NCI-H69 (cell line): ENCODE results near the gene MRPL36.
A peak's percentile ranks its signal among the peaks of the same experiment; 100 is the strongest.

Source experiments
- DNase-seq: peaks from one replicate; lab custom pipeline; 2025; lab: John Stamatoyannopoulos, UW

The MRPL36 gene

DNA sequence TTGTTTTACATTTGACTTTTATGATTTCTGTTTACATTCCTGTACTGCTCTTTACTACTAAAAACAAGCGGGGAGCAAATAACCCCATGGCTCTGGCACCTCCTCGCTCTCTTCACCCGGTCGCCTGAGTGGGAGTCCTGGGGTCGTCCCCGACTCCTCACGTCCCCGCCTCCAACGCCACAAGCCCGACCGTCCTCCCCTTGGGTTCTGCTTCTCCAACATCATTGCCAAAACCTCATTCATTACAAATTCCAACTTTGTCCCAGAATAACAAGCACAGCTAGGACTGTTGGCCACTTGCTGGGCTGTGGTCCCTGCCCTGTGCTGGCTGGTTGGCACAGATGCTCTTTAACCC is 35.1 kb downstream of the MRPL36 start:
- no peak for DNase-seq

DNA sequence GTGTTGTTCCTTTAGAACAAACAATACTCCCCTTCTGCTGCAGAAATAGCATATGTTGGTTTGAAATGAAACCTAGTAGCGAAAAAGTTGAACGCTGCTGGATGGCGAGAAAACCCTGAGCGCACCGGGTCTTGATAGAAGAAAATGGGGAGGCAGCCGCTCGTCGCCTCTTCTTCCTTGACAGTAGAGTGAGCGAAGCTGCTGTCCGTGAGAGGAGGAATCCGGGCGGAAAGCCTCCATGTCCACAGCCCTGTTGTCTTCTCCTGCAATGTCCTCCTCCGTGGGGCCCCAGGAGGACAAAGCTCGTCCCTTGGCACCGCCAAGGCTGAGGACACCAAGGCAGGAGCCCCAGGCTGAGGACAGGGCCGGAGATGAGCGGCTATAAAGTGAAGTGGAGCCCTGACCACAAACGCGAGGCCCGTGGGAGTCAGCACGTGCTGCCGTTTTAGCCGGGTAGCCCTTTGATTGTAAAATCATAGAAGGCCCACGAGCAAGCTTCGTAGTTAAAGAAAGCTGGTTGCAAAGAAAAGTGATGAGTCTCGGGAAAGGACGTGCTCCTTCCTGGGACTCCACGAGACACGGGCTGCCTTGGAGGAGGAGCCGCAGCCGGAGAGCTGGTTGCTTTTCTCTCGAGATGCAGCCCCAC is 35.6 kb downstream of the MRPL36 start:
- no peak for DNase-seq

DNA sequence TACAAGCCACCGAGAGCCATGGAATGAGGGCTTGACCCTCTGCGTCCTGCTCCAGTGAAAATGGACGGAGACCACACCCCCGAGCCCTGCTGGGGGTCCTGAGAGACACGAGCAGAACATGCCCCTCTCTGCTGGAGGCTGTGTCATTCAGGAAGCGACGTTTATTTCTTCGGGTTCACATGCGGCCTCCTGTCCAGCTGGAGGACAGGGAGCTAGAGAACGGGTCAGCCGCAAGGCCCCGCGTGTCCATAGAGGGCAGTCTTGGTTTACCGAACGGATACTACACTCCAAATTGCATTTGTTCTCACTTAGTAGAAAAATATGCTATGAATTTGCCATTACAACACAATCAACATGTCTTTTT is 36.1 kb downstream of the MRPL36 start:
- peak; percentile 12 for DNase-seq

DNA sequence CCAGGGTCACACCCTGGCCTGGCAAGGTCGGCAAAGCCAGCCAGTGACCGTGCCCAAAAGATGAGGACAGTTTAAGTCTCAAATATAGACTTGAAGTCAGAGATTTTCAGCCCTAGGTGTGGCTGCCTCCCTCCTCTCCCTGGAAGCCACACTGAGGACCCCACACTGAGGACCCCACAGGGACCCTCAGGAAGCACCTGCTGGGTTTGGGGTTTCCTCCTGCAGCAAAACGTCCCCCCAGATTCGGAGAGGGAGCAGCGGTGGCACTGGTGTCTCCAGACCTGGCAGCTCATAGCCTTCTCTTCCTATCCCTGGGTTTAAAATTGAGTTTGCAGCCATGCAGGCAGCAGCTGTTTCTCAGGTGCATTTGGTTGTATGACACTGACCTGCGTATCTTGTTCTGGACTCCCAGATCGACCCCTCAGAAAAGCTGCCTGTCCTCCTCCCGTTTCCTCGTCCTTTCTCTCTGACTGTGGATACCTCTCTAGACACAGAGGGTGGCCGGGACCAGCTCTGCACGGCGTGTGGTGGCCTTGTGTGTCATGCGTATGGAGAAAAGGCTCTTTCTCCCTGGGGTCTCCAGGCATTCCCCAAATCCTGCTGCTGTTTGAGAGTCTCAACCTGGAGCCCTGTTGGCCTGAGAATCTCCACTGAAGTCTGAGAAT is 36.6 kb downstream of the MRPL36 start:
- no peak for DNase-seq

DNA sequence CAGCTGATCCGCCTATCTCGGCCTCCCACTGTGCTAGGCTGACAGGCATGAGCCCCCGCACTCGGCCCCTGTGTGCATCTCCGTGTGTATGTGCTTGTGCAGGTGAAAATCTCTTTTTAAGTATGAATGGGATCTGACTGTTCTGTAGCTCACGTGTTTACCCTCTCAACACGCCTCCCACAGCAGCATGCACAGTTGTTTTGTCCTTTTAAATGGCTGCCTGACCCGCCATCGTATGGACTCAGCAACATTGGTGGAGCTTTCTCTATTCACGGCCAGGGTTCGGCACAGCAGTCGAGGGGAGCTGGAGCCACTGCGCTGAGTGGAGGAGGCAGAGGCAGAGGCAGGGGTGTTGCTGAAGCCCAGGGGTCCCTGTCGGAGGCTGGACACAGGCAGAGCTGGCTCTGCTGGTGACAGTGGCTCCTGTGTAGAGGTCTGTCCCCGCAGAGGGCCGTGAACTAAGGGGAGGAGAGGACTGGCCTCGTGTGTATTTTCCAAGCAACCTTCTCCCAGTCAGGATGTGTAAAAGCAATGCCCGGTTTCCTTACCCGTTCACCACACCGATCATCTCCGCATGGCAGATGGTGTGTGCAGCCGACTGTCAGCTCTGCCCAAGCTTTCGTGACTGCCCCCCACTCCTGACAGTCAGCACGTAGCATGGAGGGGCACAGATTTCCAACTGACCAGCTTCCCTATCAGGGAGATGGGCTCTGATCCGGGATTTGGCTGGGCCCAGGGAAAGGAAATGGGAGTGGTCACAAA is 37.3 kb downstream of the MRPL36 start:
- no peak for DNase-seq

DNA sequence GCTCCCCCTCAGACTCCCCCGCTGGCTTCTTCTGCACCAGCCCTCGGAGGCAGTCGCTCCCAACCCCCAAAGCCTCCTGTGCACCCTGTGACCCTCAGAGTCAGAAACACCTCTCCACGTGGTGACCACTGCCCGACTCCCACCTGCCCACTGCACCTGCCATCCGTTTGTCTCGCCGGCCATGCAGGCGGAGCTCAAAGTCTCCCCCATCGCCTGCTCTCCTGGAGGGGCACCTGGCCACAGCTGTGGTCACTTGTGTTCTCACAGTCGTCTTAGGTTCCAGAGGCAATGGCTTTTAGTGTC is 38.2 kb downstream of the MRPL36 start:
- no peak for DNase-seq

DNA sequence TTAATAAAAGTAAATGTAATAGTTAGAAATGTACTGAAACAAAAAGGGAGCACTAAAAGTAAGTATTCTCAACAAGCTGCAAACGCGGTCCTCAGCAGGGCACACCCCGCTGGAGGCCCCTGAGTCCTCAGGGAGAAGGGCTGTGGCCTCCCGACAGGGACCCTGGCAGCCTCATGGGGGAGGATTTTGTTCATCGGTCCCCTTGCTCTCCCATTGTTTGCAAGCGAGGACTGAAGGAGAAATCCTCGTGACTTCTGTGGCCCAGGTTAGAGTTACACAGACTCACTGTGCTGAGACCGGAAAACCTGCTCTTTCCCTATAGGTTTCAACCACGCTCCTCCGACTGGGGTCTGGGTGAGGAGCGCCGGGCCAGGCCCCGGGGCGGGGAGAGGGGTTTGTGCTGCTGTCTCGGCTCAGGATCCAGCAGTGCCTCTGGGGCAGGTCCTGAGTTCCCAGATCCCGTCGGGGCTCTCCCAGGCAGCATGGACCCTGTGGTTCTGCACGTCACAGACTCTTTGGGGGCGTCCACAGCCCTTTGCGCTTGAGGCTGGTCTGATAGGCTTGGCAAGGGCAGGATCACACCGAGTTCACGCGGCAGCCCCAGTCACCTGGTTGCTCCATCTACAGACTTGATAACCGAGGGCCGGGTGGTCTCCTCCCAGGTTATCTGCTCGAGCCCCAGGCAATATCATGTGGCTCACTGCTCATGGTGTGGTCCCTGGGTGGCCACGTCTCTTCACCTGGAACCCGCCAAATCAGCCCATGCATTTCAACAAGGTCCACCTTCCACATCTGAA is 38.8 kb downstream of the MRPL36 start:
- DNase-seq = no peak

DNA sequence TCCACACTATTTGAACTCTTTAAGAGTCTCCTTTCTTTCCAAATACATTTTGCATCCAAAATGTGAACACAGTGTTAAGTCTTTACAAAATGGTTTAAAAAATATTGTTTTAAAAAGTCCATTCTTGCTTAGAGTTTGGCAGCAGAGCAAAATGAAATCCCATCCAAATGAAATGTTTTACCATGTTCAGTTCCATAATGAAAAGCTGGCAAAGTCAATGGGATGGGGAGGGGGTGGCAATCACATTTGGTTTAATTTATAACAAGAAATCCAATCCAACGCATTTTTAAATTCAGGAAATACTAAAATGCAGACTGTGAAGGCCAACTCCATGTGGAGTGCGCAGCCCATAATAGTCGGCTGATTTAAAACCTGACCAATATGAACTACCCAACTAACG is 39.4 kb downstream of the MRPL36 start:
- no peak for DNase-seq

DNA sequence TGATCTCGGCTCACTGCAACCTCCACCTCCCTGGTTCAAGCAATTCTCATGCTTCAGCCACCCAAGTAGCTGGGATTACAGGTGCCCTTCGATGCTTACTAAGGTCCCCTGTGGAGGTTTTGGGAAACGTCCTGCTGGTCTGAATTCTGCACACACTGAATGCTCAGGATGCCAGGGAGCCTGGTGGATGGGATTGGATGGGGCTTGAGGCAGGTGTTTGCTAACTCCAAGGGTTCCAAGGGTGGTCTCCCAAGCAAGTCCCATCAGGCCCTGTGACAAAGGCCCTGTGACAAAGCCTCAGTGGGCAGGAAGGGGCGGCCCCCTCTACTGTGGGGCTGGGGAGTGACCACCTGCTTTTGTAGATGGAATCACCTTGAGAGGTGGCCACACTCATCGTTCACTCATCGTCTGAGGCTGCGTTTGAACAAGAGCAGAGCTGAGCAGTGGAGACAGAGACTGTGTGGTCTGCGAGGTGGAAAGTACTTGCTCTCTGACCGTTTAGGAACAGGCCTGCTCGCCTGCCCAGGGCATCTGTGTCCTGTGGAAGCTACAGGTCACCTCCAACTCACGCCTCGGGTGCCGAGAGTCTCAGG is 40.2 kb downstream of the MRPL36 start:
- DNase-seq = no peak

DNA sequence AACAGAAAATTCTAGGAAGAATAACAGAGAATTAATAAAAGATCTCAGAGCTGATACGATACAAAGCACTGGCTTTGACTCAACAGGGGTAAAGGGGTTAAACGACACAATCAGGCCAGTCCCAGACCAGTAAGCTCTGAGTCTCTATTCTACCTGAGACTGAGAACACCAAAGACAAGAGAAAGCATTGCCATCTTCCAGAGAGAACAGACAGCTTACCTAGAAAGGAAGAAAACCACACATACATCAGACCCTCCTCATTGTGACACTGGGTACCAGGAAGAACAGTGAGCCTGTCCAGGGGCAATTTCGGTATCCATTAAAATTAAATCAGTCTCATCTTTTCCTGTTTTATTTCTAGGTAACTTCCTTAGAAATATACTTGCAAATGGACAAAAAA is 41.1 kb downstream of the MRPL36 start:
- no peak for DNase-seq

DNA sequence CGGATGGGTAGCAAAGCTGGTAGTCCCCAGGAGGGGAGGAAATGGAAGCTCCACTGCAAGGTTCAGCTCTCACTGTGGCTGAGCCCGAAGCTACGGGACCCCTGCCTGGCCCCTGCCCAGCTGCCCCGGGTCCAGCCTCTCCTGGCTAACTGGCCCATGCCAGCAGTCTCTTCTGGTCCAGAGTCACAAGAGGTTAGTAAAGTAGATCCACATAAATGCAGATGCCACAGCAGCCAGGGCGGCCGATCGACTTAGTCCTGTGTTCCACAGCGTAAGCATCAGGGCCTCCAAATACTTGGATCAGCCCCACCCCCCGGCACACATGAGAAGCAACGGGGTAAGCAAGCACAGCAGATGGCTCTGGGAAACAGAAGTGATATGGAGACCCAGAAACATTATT is 42.1 kb downstream of the MRPL36 start:
- DNase-seq = no peak

DNA sequence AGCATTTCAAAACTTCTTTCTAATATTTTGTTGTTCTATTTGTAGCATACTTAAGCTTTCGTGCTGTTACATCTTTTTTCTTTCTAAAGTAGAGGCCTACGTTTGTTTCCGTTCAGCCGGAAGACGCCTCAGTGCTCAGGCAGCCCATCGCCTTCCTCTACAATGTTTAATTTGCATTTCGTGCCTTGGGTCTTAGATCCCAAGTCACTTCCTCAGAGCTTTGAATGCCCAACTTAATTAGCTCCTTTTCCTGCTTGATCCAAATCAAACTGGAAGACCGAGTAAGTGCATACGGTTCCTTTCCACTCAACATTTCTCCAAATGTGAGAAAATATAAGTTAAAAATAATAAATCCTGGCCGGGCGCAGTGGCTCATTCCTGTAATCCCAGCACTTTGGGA is 43.2 kb downstream of the MRPL36 start:
- no peak for DNase-seq

DNA sequence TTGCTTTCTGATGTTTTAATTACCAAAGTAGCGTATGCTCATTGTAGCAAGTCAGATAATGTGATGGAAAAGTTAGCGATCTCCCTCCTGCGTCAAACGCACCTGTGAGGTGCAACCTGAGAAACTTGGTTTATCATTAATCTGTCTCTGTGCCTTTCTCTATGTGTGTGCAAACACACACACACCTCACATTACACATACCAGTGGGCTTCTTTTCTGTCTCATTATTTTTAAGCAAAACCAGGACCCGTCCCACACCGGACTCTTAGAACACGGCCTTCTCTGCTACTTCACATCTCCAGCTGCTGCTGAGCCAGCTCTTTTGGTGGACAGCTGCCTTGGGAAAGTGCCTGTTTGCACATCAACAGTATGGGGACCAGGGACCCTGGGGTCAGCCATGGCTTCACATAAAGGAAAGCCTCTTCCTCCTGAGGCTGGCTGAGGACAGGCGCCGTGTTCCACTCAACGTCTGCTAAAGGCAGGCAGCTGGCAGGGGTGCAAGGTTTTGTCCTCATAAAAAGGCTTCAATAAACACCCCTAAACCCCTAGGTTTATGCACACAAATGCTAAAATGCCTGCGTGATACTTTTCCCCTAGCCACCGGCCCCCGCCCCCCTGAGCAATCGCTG is 44.2 kb downstream of the MRPL36 start:
- no peak for DNase-seq

DNA sequence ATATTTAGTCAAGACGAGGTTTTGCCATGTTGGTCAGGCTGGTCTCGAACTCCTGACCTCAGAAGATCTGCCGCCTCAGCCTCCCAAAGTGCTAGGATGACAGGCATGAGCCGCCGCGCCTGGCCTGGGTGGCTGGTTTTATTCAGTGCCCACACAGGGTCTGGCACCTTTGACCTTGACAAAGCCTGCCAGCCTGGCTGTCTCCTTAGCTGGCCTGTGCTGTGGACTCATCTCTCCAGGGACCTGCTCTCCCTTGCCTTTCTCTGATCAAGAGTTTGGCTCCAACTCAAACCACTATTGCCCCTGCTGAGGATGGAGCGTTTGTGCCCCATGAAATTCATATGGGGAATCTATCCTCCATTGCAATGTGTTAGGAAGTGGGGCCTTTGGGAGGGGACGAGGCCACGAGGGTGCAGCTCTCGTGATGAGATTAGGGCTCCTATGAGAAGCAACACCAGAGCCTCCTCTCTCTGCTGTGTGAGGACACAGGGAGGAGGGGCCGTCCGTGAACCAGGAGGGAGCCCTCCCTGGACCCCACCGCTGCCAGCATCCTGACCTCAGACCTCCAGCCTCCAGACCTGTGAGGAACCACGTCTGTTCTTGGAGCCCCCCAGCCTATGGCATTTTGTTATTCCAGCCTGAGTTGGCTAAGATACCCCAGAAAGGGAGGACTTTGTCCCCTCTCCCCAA is 45.0 kb downstream of the MRPL36 start:
- DNase-seq = no peak

DNA sequence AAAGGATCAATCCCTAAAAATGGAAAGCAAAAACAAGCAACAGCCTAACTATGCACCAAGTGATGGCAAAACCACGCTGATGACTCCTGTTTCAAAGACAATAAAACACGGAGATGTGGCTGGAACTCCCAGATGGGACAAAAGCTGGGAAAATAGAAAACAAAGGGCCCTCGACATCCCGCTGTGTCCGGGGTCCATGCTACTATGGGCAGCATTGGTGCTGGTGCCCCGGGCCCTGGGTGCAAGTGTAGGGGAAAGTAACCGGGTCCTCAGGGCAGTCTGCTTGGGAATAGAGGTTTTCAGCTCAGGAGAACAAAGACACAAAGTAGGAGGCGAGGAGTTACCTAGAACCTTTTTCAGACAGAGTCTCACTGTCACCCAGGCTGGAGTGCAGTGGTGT is 46.1 kb downstream of the MRPL36 start:
- no peak for DNase-seq

DNA sequence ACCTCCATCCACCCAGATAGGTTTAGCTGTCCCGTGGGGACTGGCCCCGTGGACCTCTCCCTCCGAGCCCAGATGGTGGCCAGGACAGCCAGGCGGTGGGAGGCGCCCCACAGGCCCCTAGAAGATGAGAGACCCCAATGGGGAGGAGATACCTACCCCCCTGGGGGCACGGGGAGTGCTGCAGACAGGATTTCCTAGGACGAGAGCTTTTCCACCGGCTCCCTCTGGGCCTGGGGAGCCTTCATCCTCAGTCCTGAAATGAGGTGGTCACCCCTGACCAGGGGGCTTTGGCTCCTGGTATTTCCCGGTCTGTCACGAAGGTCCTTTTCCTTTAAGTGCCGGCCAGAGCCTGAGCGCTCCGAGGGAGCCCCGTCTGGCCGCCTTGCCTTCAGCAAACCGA is 46.8 kb downstream of the MRPL36 start:
- no peak for DNase-seq

DNA sequence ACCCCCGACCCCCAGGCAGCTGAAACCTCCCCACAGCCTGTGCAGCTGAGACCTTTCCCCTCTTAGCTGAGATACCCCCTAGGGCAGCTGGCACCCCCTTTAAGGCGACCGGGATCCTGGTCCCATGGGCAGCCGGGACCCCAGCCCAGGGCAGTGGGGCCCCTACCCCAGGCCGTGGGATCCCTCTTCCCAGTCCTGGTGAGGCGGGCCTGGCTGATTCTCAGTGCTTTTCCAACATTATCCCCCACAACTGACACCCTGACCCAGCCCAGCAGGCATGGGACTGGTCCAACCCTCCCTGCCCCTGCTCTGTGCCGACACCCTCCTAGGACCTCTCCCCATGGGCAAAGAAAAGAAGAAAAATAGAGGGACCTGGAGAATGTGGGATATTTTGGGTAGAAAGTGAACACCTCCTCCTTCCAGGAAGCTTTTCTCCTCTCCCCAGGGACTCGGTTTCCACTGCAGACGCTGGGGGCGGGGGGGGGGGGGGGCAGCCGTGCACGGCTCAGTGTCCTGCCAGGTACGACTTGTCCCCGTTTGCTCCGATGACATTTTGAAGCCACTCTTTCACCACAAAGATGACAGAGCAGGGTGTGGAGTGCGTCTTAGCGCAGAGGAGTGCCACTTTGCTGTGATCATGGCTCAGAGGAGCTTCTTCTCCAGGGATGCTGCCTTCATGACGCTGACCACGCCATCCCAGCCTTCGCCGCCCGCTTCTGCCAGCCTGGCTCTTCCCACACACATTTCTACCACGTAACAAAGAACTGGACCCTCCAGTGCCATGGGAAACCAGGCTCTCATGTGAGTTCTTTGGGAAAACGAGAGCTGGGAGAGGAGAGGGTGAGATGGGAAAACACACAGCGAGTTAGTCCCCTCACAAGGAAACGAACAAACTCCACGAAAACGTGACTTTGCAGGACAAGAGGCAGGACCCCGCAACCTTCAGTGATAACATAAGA is 47.5 kb downstream of the MRPL36 start:
- no peak for DNase-seq

DNA sequence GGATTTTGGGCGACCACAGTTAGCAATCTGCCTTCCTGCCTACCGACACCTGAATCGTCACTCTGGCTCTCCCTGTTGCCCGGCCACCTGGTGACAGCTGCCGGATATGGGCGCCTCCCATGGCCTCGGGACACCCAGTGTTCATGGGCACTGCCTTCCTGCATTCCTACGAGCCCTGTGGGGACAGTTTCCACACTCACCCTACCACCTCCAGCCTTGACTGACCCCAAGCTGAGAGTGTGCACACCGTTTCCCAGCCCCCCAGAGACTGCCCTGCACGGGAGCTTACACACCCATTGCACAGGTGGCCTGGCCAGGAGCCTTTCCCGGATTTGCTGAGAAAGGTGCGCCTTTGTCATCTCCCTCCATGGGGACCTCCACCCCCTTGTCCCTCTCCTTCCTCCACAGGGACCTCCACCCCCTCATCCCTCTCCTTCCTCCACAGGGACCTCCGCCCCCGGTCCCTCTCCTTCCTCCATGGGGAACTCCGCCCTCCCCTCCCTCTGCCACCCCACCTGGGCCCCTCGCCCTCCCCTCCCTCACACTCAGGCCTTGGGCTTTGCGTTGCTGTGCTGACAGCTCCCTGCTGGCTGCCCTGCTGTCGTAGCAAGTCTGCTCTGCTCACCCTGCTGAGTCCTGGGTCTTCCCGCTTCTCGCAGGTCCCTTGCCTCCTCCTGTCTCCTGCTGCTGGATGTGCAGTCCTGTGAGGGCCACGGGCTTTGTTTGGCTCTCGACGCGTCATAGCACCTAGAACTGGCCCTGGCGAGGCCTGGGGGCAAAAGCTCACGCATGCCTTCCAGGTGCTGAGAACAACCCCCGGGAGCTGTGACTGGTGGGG is 48.4 kb downstream of the MRPL36 start:
- DNase-seq = peak; percentile 13

DNA sequence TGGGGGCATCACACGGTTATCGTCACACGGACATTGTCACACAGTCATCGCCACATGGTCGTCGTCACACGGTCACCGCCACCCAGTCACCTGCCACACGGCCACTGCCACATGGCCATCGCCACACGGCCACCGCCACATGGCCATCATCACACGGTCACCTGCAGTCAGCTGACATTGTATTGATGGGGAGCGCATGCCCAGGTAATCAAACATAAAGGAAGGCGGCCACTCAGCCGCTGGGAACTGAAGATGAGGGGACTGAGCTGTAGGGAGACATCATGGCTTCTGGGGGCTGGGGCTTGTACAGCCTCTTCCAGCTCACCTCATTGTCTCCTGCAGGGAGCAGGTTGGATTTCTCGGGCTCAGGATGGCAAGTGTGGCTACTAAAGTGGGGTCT is 49.2 kb downstream of the MRPL36 start:
- no peak for DNase-seq
